Neutrophil (primary cell): ENCODE results near the gene DENND6B.

Experiments
- H3K27ac ChIP-seq: fragments of 200-600 bp; sonication (generic); 2 replicates; pipeline ENCODE4 v1.5.1; 2016; ENCODE audit warnings: mild to moderate bottlenecking, moderate library complexity
- H3K27me3 ChIP-seq: fragments of 200-600 bp; sonication (generic); 2 replicates; pipeline ENCODE4 v1.6.0; 2016; ENCODE audit warnings: mild to moderate bottlenecking
- H3K36me3 ChIP-seq: fragments of 200-600 bp; sonication (generic); 2 replicates; pipeline ENCODE4 v1.5.1; 2017
- H3K4me1 ChIP-seq, 2 experiments: fragments of 200-600 bp in 1 of 2; sonication (generic) in 1 of 2; 1 replicate in 1 of 2; 2 replicates in 1 of 2; pipeline versions ENCODE4 v1.5.1 to v1.6.1; 2013 to 2016; ENCODE audit warnings: low read depth in 1 of 2, low read length in 1 of 2, mild to moderate bottlenecking in 1 of 2, moderate library complexity in 1 of 2; ENCODE audit not compliant: control insufficient read depth in 1 of 2, insufficient read depth in 1 of 2
- H3K4me3 ChIP-seq, 2 experiments: fragments of 200-600 bp in 1 of 2; sonication (generic) in 1 of 2; 1 replicate in 1 of 2; 2 replicates in 1 of 2; pipeline ENCODE4 v1.5.1; 2013 to 2016; ENCODE audit warnings: low read depth in 1 of 2, low read length in 1 of 2, mild to moderate bottlenecking in 1 of 2, moderate library complexity in 1 of 2
- H3K9me3 ChIP-seq: fragments of 200-600 bp; sonication (generic); 2 replicates; pipeline ENCODE4 v1.5.1; 2016
- CTCF ChIP-seq: fragments of 200-600 bp; sonication (generic); IDR thresholded peaks from 2 replicates; pipeline ENCODE4 v1.5.1; 2016; ENCODE audit warnings: antibody characterized with exemption

The DENND6B gene

GRCh38 chr22:50261615-50262459, 65.0 kb downstream of the DENND6B start, which contains the start of gene MAPK12:
Gene MAPK12 (minus strand): TSS chr22:50261683. CDS start chr22:50261509, 174 bp downstream.
- no peak for TF ChIP-seq CTCF
- no peak within 1 kb of the TSS for H3K27ac ChIP-seq
- no peaks in the 10 kb centered on the region for H3K9me3 ChIP-seq
- H3K36me3 ChIP-seq, result no peaks in the 10 kb centered on the region
- H3K4me3 ChIP-seq, result no peak within 1 kb of the TSS
- peaks cover 0 to 4% of the 10 kb centered on the region in 2 experiments for H3K4me1 ChIP-seq
- H3K27me3 ChIP-seq, result peaks cover 89% of the 10 kb centered on the region

- no peak overlapping the region for H3K27ac ChIP-seq
- no peaks in the 10 kb centered on the region for H3K36me3 ChIP-seq
- H3K9me3 ChIP-seq, result no peaks in the 10 kb centered on the region
- H3K4me3 ChIP-seq, result no peak overlapping the region
- no peak for TF ChIP-seq CTCF
- H3K27me3 ChIP-seq, result peaks cover 81% of the 10 kb centered on the region
- H3K4me1 ChIP-seq, result peaks cover 0 to 4% of the 10 kb centered on the region in 2 experiments
These were observed 65.8 kb downstream of the DENND6B start for GRCh38 chr22:50260801-50261614.

- Histone ChIP-seq H3K4me1 (peaks cover 0 to 4% of the 10 kb centered on the region in 2 experiments), H3K27me3 (peaks cover 75% of the 10 kb centered on the region), H3K27ac (no peak overlapping the region), H3K36me3 (no peaks in the 10 kb centered on the region), H3K4me3 (no peak overlapping the region), H3K9me3 (no peaks in the 10 kb centered on the region)
- TF ChIP-seq CTCF, result no peak
These were observed 66.4 kb downstream of the DENND6B start for GRCh38 chr22:50260434-50260800.

- no peak overlapping the region for H3K27ac ChIP-seq
- H3K4me1 ChIP-seq, result peaks cover 0 to 4% of the 10 kb centered on the region in 2 experiments
- TF ChIP-seq CTCF, result no peak
- no peaks in the 10 kb centered on the region for H3K9me3 ChIP-seq
- peaks cover 64% of the 10 kb centered on the region for H3K27me3 ChIP-seq
- no peak overlapping the region for H3K4me3 ChIP-seq
- no peaks in the 10 kb centered on the region for H3K36me3 ChIP-seq
These were observed 67.5 kb downstream of the DENND6B start for GRCh38 chr22:50259302-50259701.
